ENCODE measurements around the gene CDC14C.

Gene CDC14C

DNA sequence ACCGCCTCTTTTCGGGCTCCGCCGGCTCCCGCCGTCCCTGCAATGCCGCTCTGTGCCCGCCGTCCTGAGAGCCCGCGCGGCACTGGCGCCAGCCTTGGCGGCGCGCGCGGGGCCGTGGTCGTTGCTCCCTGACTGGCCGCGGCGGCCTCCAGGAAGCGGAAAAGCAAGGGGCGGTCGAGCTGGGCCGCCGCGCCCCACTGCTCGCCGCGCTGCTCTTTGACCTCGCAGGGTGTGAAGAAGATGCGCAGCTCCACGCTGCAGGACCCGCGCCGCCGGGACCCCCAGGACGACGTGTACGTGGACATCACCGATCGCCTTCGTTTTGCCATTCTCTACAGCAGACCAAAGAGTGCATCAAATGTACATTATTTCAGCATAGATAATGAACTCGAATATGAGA is at the start of gene CDC14C:
TSS of gene CDC14C (plus strand) at position 115 of the 400 bp plus-strand sequence. CDS start at position 241, 126 bp downstream.
- no peak for DNase-seq (ENCODE audit: low spot score)
- in situ Hi-C loops (cut with MboI; ENCODE audit: low pct_unique_long_range_greater_than_20kb, low sequenced_read_pairs, unreplicated experiment): no loop called here
- TF ChIP-seq, protein P1, sequence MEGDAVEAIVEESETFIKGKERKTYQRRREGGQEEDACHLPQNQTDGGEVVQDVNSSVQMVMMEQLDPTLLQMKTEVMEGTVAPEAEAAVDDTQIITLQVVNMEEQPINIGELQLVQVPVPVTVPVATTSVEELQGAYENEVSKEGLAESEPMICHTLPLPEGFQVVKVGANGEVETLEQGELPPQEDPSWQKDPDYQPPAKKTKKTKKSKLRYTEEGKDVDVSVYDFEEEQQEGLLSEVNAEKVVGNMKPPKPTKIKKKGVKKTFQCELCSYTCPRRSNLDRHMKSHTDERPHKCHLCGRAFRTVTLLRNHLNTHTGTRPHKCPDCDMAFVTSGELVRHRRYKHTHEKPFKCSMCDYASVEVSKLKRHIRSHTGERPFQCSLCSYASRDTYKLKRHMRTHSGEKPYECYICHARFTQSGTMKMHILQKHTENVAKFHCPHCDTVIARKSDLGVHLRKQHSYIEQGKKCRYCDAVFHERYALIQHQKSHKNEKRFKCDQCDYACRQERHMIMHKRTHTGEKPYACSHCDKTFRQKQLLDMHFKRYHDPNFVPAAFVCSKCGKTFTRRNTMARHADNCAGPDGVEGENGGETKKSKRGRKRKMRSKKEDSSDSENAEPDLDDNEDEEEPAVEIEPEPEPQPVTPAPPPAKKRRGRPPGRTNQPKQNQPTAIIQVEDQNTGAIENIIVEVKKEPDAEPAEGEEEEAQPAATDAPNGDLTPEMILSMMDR (IDR thresholded peaks at IDR 0.05; ENCODE audit: extremely low read depth, insufficient read depth, missing control alignments): no peak

DNA sequence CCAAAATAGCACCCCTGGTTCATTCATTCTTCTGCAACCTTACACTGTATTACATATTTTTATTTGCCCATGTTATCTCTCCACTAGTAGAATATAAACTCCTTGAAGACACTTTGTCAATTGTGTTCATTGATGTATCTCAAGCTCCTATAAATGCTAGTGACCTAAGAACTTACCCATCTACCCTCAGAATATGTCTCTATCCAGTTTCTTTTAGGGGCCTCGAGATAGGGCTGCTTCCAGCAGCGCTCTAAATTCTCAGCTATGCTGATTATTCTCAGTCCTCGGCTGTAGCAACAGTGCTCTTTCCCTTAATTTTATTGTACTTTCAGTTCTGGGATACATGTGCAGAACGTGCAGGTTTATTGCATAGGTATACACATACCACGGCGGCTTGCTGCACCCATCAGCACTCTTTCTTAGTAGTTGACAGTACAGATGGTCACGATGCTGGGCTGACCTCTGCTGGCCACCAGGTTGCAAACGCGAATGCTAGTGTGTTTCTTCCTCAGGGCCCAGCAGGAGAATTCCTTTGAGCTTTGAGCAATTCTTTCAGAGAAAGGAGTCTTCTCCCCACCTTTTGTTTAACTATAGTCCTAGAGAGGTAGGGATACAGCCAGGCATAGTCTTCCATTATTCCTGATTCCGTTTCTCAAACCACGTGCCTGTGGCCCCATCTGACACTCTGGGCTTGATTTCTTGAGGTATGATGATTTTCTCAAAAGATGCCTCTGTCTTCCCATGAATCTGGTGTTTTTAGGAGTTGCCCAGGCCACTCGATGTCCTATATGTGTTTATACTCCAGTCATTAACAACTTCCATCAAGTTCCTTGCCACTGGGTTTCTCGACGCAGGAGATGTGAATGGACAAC is 49.1 kb upstream of the CDC14C start:
- TF ChIP-seq, protein P1 (IDR thresholded peaks at IDR 0.05; ENCODE audit: extremely low read depth, insufficient read depth, missing control alignments): peak; percentile 34
- in situ Hi-C loops (cut with MboI; ENCODE audit: low pct_unique_long_range_greater_than_20kb, low sequenced_read_pairs, unreplicated experiment): no loop called here
- no peak for DNase-seq (ENCODE audit: low spot score)

DNA sequence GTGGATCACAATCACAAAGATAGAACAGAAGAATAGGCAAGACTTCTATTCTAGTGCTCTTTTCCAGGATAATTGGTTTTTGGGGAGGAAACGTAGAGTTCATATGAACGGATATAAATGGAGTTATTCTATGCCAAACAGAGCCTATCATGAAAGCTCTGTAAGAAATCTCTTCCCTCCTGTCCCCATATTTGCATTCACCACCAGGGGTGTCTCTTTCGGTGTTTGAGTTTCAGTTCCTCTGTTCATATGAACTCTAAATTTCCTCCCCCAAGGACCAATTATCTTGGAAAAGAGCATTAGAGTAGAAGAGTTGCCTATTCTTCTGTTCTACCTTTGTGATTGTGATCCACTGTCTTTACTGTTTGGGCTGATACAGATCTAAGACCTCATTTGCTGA is 48.3 kb upstream of the CDC14C start:
- no peak for DNase-seq (ENCODE audit: low spot score)
- in situ Hi-C loops (cut with MboI; ENCODE audit: low pct_unique_long_range_greater_than_20kb, low sequenced_read_pairs, unreplicated experiment): no loop called here
- TF ChIP-seq, protein P1 (IDR thresholded peaks at IDR 0.05; ENCODE audit: extremely low read depth, insufficient read depth, missing control alignments): no peak

DNA sequence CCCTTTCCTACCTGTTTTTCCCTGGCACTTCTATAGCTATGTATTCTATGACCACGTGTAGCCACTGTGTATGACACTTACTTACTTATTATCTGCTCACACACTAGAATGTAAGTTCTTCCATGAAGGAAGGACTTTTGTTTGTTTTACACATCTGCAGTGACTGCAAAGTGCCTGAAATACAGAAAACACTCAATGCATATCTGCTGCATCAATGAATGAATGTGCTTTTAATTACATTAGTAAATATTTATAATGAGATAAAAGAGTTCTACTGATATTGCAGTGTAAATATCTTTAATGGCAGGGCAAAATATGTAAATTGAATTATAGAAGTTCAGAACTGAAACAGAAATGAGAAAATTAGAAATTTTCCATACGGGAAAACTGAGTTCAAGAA is 43.5 kb upstream of the CDC14C start:
- TF ChIP-seq, protein P1 (IDR thresholded peaks at IDR 0.05; ENCODE audit: extremely low read depth, insufficient read depth, missing control alignments): no peak
- no peak for DNase-seq (ENCODE audit: low spot score)
- in situ Hi-C loops (cut with MboI; ENCODE audit: low pct_unique_long_range_greater_than_20kb, low sequenced_read_pairs, unreplicated experiment): no loop called here

DNA sequence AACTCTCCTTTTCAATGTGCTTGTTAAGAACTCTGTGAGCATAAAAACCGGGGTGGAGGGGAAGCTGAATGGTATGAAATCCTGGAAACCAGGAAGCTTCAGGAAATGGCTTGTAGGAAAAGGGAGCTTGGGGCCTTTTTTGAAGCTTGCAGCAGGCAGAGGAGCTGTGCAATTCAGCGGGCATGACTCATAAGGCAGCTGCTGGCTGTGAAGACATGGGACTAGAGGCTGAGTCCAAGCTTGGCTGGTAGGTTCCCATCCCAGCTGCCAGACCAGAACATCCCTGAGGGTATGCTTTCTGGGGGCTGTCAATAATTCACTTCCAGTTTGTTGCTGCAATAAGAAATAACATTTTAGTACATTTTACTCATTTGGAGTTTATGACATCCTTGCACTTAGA is 36.8 kb upstream of the CDC14C start:
- DNase-seq (ENCODE audit: low spot score): no peak
- in situ Hi-C loops (cut with MboI; ENCODE audit: low pct_unique_long_range_greater_than_20kb, low sequenced_read_pairs, unreplicated experiment): no loop called here
- TF ChIP-seq, protein P1 (IDR thresholded peaks at IDR 0.05; ENCODE audit: extremely low read depth, insufficient read depth, missing control alignments): no peak

DNA sequence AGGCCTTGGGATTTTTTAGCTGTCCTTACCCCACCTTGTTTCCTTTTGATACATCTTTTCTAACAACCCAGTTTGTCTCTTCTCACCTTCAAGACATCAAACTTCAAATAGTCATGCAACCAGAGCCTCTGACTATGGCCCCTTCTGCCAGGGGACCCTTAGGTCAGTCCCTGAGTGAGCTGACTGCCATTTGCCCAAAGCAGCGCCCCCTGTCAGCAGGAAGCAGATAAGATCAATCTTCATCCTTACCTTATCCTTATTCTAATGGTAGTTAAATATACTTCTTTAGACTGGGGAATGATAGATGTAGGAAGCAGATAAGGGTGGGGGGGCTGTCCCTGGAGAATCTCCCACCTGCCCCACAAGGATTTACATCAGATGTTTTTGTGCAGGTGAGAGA is 29.8 kb upstream of the CDC14C start:
- no peak for DNase-seq (ENCODE audit: low spot score)
- TF ChIP-seq, protein P1 (IDR thresholded peaks at IDR 0.05; ENCODE audit: extremely low read depth, insufficient read depth, missing control alignments): peak; percentile 10
- in situ Hi-C loops (cut with MboI; ENCODE audit: low pct_unique_long_range_greater_than_20kb, low sequenced_read_pairs, unreplicated experiment): no loop called here

Data from GM13977 (cell line).